OCI-LY1 (cell line): ENCODE data around the gene CEACAM20.

ENCODE experiments used
- H2AFZ ChIP-seq: fragments of 200-600 bp; sonication (generic), shearing (Covaris generic); 2 replicates; pipeline ENCODE4 v1.6.0; 2014; ENCODE audit warnings: antibody characterized with exemption, mild to moderate bottlenecking, low read length
- H3F3A ChIP-seq: fragments of 200-600 bp; sonication (generic), shearing (Covaris generic); 2 replicates; pipeline ENCODE4 v1.6.0; 2014; ENCODE audit warnings: mild to moderate bottlenecking, antibody characterized with exemption, low read length, moderate library complexity; ENCODE audit not compliant: insufficient read depth
- H3K27ac ChIP-seq: fragments of 200-600 bp; sonication (generic); 2 replicates; pipeline ENCODE4 v1.5.1; 2014; ENCODE audit warnings: low read length, mixed run types, mild to moderate bottlenecking, low read depth; ENCODE audit not compliant: poor library complexity, severe bottlenecking
- H3K27me3 ChIP-seq: fragments of 200-600 bp; sonication (generic); 2 replicates; pipeline ENCODE4 v1.6.0; 2014; ENCODE audit warnings: antibody characterized with exemption, mild to moderate bottlenecking, low read length, moderate library complexity; ENCODE audit not compliant: insufficient read depth
- H3K36me3 ChIP-seq: fragments of 200-600 bp; sonication (generic); 2 replicates; pipeline ENCODE4 v1.6.1; 2014; ENCODE audit warnings: mild to moderate bottlenecking, antibody characterized with exemption, low read length, moderate library complexity, mixed read lengths; ENCODE audit not compliant: insufficient read depth
- H3K4me1 ChIP-seq: fragments of 200-600 bp; sonication (generic); 2 replicates; pipeline ENCODE4 v1.5.1; 2014; ENCODE audit warnings: mild to moderate bottlenecking, low read length, moderate library complexity; ENCODE audit not compliant: insufficient read depth, severe bottlenecking
- H3K4me2 ChIP-seq: fragments of 200-600 bp; sonication (generic), shearing (Covaris generic); 2 replicates; pipeline ENCODE4 v1.6.1; 2014; ENCODE audit warnings: low read length
- H3K4me3 ChIP-seq: fragments of 200-600 bp; sonication (generic); 2 replicates; pipeline ENCODE4 v1.5.1; 2014; ENCODE audit warnings: low read length, low read depth, mild to moderate bottlenecking, mixed read lengths; ENCODE audit not compliant: poor library complexity, severe bottlenecking
- H3K79me2 ChIP-seq: fragments of 200-600 bp; shearing (Covaris generic); 2 replicates; pipeline ENCODE4 v1.6.1; 2016; ENCODE audit warnings: mixed run types, low read length, mixed read lengths; ENCODE audit not compliant: insufficient read depth
- H3K9ac ChIP-seq: fragments of 200-600 bp; sonication (generic), shearing (Covaris generic); 2 replicates; pipeline ENCODE4 v1.6.1; 2014; ENCODE audit warnings: mild to moderate bottlenecking, low read length, mixed read lengths
- H3K9me2 ChIP-seq: fragments of 200-600 bp; sonication (generic), shearing (Covaris generic); 2 replicates; pipeline ENCODE4 v1.6.1; 2014; ENCODE audit warnings: low read depth, mild to moderate bottlenecking, low read length, mixed read lengths
- H3K9me3 ChIP-seq: fragments of 200-600 bp; shearing (Covaris generic); 2 replicates; pipeline ENCODE4 v1.6.1; 2014; ENCODE audit warnings: low read length, mixed read lengths
- H4K20me1 ChIP-seq: fragments of 200-600 bp; sonication (generic), shearing (Covaris generic); 2 replicates; pipeline ENCODE4 v1.6.0; 2016; ENCODE audit warnings: mild to moderate bottlenecking, low read length; ENCODE audit not compliant: insufficient read depth
- CTCF ChIP-seq: fragments of 200-600 bp; sonication (generic), shearing (Covaris generic); IDR thresholded peaks from 2 replicates; pipeline ENCODE4 v1.5.1; 2017; ENCODE audit warnings: mild to moderate bottlenecking, antibody characterized with exemption, low read length, moderate library complexity, mixed read lengths
- EZH2 ChIP-seq: fragments of 200-600 bp; sonication (generic), shearing (Covaris generic); IDR thresholded peaks from 2 replicates; pipeline ENCODE4 v1.8.0; 2017; ENCODE audit warnings: borderline replicate concordance, mixed run types, mild to moderate bottlenecking, antibody characterized with exemption, low read length, moderate library complexity, mixed read lengths

Gene CEACAM20

DNA sequence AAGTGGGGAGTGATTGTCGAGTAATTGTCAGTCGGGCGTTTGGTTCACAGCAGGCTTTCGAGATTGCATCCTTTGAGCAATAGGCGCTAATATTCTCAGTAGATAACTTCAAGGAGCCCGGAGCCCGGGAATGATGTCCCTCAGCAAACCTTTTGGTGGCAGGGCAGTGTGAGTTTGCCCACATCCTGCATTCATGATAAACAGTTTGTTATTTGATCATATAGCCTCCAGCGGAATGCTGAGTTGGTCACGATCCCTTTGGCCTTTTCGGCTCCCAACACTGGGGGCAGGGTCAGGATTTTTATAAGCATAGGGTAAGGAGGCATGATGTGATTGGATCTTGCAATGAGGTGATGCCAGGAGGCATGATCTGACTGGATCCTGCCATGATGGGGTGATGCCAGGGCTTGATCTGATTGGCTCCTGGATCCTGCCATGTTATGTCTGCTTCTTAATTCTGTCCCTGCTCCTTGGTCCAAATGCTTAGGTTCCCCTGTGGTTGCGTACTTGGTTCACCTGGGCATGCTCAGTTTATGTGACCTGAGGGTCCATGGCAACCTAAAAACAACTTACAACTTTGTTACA lies 45.7 kb upstream of the CEACAM20 start:
- Histone ChIP-seq H2AFZ (no peak overlapping the region), H3K27ac (no peak overlapping the region), H3K4me1 (no peaks in the 10 kb centered on the region), H3K4me3 (no peak overlapping the region), H3K36me3 (no peaks in the 10 kb centered on the region), H3K9me2 (no peaks in the 10 kb centered on the region), H3F3A (no peaks in the 10 kb centered on the region), H3K9ac (no peak overlapping the region), H4K20me1 (no peaks in the 10 kb centered on the region), H3K4me2 (no peak overlapping the region), H3K27me3 (no peaks in the 10 kb centered on the region; the same call in 1 of the 2 replicates), H3K79me2 (no peaks in the 10 kb centered on the region), H3K9me3 (no peaks in the 10 kb centered on the region)
- no peak for TF ChIP-seq EZH2
- no peak for TF ChIP-seq CTCF

- no peaks in the 10 kb centered on the region for H3K79me2 ChIP-seq
- H3K4me3 ChIP-seq = no peak overlapping the region
- H3K27me3 ChIP-seq = no peaks in the 10 kb centered on the region; the same call in 1 of the 2 replicates
- no peaks in the 10 kb centered on the region for H3K4me1 ChIP-seq
- no peaks in the 10 kb centered on the region for H3K36me3 ChIP-seq
- H3F3A ChIP-seq = no peaks in the 10 kb centered on the region
- H3K27ac ChIP-seq = no peak overlapping the region
- no peak overlapping the region for H3K4me2 ChIP-seq
- no peaks in the 10 kb centered on the region for H3K9me3 ChIP-seq
- no peaks in the 10 kb centered on the region for H3K9me2 ChIP-seq
- H4K20me1 ChIP-seq = no peaks in the 10 kb centered on the region
- H3K9ac ChIP-seq = no peak overlapping the region
- H2AFZ ChIP-seq = no peak overlapping the region
- TF ChIP-seq EZH2 (no peak), CTCF (no peak)
These were observed 44.9 kb upstream of the CEACAM20 start for GRCh38 chr19:44574186-44574950.

GRCh38 chr19:44573627-44574026 lies 44.2 kb upstream of the CEACAM20 start:
- no peak overlapping the region for H3K9ac ChIP-seq
- H3K4me2 ChIP-seq = no peak overlapping the region
- no peak overlapping the region for H3K4me3 ChIP-seq
- H3K27ac ChIP-seq = no peak overlapping the region
- H2AFZ ChIP-seq = no peak overlapping the region
- no peaks in the 10 kb centered on the region for H3K79me2 ChIP-seq
- no peaks in the 10 kb centered on the region for H3K9me2 ChIP-seq
- H3F3A ChIP-seq = no peaks in the 10 kb centered on the region
- no peaks in the 10 kb centered on the region for H3K4me1 ChIP-seq
- no peaks in the 10 kb centered on the region for H3K36me3 ChIP-seq
- H3K27me3 ChIP-seq = no peaks in the 10 kb centered on the region; the same call in 1 of the 2 replicates
- H3K9me3 ChIP-seq = no peaks in the 10 kb centered on the region
- H4K20me1 ChIP-seq = no peaks in the 10 kb centered on the region
- TF ChIP-seq EZH2 (no peak), CTCF (no peak)
